ENCODE results near the gene IL1F10.

DNA sequence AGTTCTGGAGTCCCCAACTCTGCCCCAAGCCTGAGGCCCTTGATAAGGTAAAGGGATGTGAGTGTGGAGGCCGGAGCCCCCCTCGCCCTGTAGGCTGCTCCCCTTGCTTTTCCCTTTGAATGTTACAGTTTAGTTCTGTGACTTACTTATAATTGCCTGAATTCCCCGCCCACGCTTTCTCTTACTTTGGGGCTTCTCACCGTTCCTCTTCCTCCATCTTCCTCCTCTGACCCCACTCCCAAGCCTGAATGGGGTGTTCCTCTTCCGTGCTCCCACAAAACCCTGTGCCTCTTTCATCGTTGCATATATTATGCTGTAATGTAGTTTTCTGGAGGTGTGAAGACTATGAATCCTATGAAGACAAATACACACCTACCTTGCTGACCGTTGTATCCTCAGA lies 44.7 kb downstream of the IL1F10 start:
- TF ChIP-seq, protein P1, sequence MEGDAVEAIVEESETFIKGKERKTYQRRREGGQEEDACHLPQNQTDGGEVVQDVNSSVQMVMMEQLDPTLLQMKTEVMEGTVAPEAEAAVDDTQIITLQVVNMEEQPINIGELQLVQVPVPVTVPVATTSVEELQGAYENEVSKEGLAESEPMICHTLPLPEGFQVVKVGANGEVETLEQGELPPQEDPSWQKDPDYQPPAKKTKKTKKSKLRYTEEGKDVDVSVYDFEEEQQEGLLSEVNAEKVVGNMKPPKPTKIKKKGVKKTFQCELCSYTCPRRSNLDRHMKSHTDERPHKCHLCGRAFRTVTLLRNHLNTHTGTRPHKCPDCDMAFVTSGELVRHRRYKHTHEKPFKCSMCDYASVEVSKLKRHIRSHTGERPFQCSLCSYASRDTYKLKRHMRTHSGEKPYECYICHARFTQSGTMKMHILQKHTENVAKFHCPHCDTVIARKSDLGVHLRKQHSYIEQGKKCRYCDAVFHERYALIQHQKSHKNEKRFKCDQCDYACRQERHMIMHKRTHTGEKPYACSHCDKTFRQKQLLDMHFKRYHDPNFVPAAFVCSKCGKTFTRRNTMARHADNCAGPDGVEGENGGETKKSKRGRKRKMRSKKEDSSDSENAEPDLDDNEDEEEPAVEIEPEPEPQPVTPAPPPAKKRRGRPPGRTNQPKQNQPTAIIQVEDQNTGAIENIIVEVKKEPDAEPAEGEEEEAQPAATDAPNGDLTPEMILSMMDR (IDR thresholded peaks at IDR 0.05; ENCODE audit: low read depth, low read length, missing input control), result no peak
- no peak for TF ChIP-seq FOXA1 (IDR thresholded peaks at IDR 0.05)
- TF ChIP-seq, protein P2, sequence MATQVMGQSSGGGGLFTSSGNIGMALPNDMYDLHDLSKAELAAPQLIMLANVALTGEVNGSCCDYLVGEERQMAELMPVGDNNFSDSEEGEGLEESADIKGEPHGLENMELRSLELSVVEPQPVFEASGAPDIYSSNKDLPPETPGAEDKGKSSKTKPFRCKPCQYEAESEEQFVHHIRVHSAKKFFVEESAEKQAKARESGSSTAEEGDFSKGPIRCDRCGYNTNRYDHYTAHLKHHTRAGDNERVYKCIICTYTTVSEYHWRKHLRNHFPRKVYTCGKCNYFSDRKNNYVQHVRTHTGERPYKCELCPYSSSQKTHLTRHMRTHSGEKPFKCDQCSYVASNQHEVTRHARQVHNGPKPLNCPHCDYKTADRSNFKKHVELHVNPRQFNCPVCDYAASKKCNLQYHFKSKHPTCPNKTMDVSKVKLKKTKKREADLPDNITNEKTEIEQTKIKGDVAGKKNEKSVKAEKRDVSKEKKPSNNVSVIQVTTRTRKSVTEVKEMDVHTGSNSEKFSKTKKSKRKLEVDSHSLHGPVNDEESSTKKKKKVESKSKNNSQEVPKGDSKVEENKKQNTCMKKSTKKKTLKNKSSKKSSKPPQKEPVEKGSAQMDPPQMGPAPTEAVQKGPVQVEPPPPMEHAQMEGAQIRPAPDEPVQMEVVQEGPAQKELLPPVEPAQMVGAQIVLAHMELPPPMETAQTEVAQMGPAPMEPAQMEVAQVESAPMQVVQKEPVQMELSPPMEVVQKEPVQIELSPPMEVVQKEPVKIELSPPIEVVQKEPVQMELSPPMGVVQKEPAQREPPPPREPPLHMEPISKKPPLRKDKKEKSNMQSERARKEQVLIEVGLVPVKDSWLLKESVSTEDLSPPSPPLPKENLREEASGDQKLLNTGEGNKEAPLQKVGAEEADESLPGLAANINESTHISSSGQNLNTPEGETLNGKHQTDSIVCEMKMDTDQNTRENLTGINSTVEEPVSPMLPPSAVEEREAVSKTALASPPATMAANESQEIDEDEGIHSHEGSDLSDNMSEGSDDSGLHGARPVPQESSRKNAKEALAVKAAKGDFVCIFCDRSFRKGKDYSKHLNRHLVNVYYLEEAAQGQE (IDR thresholded peaks at IDR 0.05), result no peak
- TF ChIP-seq, protein P3, sequence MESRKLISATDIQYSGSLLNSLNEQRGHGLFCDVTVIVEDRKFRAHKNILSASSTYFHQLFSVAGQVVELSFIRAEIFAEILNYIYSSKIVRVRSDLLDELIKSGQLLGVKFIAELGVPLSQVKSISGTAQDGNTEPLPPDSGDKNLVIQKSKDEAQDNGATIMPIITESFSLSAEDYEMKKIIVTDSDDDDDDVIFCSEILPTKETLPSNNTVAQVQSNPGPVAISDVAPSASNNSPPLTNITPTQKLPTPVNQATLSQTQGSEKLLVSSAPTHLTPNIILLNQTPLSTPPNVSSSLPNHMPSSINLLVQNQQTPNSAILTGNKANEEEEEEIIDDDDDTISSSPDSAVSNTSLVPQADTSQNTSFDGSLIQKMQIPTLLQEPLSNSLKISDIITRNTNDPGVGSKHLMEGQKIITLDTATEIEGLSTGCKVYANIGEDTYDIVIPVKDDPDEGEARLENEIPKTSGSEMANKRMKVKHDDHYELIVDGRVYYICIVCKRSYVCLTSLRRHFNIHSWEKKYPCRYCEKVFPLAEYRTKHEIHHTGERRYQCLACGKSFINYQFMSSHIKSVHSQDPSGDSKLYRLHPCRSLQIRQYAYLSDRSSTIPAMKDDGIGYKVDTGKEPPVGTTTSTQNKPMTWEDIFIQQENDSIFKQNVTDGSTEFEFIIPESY (IDR thresholded peaks at IDR 0.05), result no peak
- no peak for TF ChIP-seq TAF1 (conservative IDR thresholded peaks at IDR 0.05)
- no peak for TF ChIP-seq NR2F2 (IDR thresholded peaks at IDR 0.05)
- TF ChIP-seq SP1 (IDR thresholded peaks at IDR 0.05), result no peak
- TF ChIP-seq, protein P4, sequence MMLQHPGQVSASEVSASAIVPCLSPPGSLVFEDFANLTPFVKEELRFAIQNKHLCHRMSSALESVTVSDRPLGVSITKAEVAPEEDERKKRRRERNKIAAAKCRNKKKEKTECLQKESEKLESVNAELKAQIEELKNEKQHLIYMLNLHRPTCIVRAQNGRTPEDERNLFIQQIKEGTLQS (IDR thresholded peaks at IDR 0.05), result no peak
- TF ChIP-seq JUND (IDR thresholded peaks at IDR 0.05), result no peak
- TF ChIP-seq RAD21 (IDR thresholded peaks at IDR 0.05), result no peak
- no peak for TF ChIP-seq HNF4G (IDR thresholded peaks at IDR 0.05)
- TF ChIP-seq YY1 (IDR thresholded peaks at IDR 0.05), result no peak

Measured in liver (tissue), 3 donors.